Upper lobe of right lung (tissue), 1 donor: ENCODE measurements around the gene LMOD2. TPM values are rescaled to one million over a fixed set of nuclear protein-coding genes. Genes with fewer than 3 reads are reported as not detected.
"Not testable (repeated sequence)": the region's sequence is repeated elsewhere in the genome, so short reads cannot be mapped to it uniquely, and the experiment has no call there.

ENCODE experiments used
- ATAC-seq: fragments of 200-7000 bp; cut with Tn5 transposase; one replicate; pipeline ENCODE4 v1.9.1; 2020; ENCODE audit warnings: mild to moderate bottlenecking, moderate library complexity
- DNase-seq: peaks from one replicate; pipeline ENCODE4 v3.0.0-alpha.2; 2020
- H3K27ac ChIP-seq: fragments of 200-600 bp; one replicate; pipeline ENCODE4 v1.8.0; 2022
- H3K27me3 ChIP-seq: fragments of 200-600 bp; one replicate; pipeline ENCODE4 v1.8.0; 2022; ENCODE audit warnings: mild to moderate bottlenecking
- H3K36me3 ChIP-seq: fragments of 200-600 bp; one replicate; pipeline ENCODE4 v1.8.0; 2022
- H3K4me1 ChIP-seq: fragments of 200-600 bp; one replicate; pipeline ENCODE4 v1.8.0; 2022
- H3K4me3 ChIP-seq: fragments of 200-600 bp; one replicate; pipeline ENCODE4 v1.8.0; 2022; ENCODE audit warnings: mild to moderate bottlenecking
- H3K9me3 ChIP-seq: fragments of 200-600 bp; one replicate; pipeline ENCODE4 v1.8.0; 2022
- intact Hi-C: fragments of 100-400 bp; cut with DNase I; formaldehyde crosslinking; loops from one replicate; pipeline ENCODE4 v1.11.0; 2022
- total RNA-seq: library from RNA; stranded (reverse); fragmentation: NEBNext Ultra II Directional; extraction: Animal tissue kit (Norgen Biotek cat#: 25700); gene quantifications from one replicate; pipeline ENCODE4 v1.2.1, GENCODE V29; 2021
- TF ChIP-seq, protein P1 (sequence below): fragments of 200-600 bp; IDR thresholded peaks from one replicate; pipeline ENCODE4 v1.8.0; 2022; ENCODE audit warnings: antibody characterized with exemption
- donor health status: DM: no; HTN: yes; CAD: no; lungs with severe emphysema.

Gene LMOD2
- total RNA-seq, 1 donor from 2014 or later = 0.17 TPM

DNA sequence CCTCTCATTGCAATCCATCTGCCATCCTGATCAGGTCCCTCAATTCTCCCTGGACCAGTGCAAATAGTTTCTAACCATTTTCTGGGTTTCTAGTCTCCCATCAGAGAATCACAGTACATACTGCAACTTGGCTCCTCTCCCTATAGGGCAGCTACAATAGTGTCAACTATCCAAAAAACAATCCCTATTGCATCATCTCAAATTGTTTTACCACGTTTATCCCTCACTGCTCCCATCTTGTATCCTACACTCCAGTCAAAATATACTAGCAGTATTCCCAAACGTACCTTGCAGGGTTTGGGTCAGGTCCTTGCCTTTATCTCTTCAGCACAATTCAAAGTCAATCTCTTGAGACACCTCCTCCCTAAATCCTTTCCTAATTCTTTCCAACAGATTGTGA lies 30.4 kb upstream of the LMOD2 start:
- no peaks in the 10 kb centered on the region for H3K9me3 ChIP-seq
- H3K4me1 ChIP-seq = no peaks in the 10 kb centered on the region
- TF ChIP-seq, protein P1, sequence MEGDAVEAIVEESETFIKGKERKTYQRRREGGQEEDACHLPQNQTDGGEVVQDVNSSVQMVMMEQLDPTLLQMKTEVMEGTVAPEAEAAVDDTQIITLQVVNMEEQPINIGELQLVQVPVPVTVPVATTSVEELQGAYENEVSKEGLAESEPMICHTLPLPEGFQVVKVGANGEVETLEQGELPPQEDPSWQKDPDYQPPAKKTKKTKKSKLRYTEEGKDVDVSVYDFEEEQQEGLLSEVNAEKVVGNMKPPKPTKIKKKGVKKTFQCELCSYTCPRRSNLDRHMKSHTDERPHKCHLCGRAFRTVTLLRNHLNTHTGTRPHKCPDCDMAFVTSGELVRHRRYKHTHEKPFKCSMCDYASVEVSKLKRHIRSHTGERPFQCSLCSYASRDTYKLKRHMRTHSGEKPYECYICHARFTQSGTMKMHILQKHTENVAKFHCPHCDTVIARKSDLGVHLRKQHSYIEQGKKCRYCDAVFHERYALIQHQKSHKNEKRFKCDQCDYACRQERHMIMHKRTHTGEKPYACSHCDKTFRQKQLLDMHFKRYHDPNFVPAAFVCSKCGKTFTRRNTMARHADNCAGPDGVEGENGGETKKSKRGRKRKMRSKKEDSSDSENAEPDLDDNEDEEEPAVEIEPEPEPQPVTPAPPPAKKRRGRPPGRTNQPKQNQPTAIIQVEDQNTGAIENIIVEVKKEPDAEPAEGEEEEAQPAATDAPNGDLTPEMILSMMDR = no peak
- ATAC-seq (no peak), DNase-seq (no peak)
- no peak overlapping the region for H3K4me3 ChIP-seq
- no peak overlapping the region for H3K27ac ChIP-seq
- intact Hi-C loops = no loop called here
- H3K36me3 ChIP-seq = no peaks in the 10 kb centered on the region
- no peaks in the 10 kb centered on the region for H3K27me3 ChIP-seq

- no peaks in the 10 kb centered on the region for H3K36me3 ChIP-seq
- no peak overlapping the region for H3K4me3 ChIP-seq
- H3K4me1 ChIP-seq = no peaks in the 10 kb centered on the region
- H3K27me3 ChIP-seq = no peaks in the 10 kb centered on the region
- no peak overlapping the region for H3K27ac ChIP-seq
- intact Hi-C loops = no loop called here
- no peaks in the 10 kb centered on the region for H3K9me3 ChIP-seq
- DNase-seq (no peak), ATAC-seq (no peak)
- TF ChIP-seq, protein P1 = no peak
Observed at GRCh38 chr7:123627851-123628250, 27.8 kb upstream of the LMOD2 start.

DNA sequence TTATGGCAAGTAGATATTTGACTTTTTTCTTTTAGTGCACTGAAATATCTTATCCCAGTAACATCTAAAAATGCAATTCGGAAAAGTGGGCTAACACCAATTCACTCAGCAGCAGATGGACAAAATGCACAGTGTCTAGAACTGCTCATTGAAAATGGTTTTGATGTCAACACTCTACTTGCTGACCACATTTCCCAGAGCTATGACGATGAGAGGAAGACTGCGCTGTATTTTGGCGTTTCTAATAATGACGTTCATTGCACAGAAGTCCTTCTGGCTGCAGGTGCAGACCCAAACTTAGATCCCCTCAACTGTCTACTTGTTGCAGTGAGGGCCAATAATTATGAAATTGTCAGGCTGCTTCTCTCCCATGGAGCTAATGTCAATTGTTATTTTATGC lies 26.8 kb upstream of the LMOD2 start:
- Histone ChIP-seq H3K36me3 (no peaks in the 10 kb centered on the region), H3K27ac (no peak overlapping the region), H3K4me1 (no peaks in the 10 kb centered on the region), H3K9me3 (no peaks in the 10 kb centered on the region), H3K4me3 (no peak overlapping the region), H3K27me3 (no peaks in the 10 kb centered on the region)
- DNase-seq (no peak), ATAC-seq (no peak)
- TF ChIP-seq, protein P1 = no peak
- intact Hi-C loops = no loop called here

DNA sequence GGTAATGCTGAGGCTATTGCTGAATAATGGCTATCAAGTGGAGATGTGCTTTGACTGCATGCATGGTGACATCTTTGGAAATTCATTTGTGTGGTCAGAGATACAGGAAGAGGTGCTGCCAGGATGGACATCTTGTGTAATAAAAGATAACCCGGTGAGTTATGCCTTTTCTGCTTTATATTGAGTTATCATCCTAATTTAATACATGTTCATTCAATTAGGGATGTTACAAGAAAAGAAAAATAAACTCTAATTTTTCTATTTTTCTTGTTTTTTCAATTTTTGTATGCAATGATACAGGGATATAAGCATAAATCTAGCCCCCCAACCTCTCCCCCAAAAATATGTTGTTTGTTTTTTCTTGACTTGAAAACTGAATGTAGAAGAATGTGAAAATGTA lies 26.4 kb upstream of the LMOD2 start:
- DNase-seq (no peak), ATAC-seq (no peak)
- H3K4me3 ChIP-seq = no peak overlapping the region
- TF ChIP-seq, protein P1 = no peak
- H3K9me3 ChIP-seq = no peaks in the 10 kb centered on the region
- no peaks in the 10 kb centered on the region for H3K4me1 ChIP-seq
- no peaks in the 10 kb centered on the region for H3K36me3 ChIP-seq
- no peaks in the 10 kb centered on the region for H3K27me3 ChIP-seq
- intact Hi-C loops = no loop called here
- H3K27ac ChIP-seq = no peak overlapping the region

DNA sequence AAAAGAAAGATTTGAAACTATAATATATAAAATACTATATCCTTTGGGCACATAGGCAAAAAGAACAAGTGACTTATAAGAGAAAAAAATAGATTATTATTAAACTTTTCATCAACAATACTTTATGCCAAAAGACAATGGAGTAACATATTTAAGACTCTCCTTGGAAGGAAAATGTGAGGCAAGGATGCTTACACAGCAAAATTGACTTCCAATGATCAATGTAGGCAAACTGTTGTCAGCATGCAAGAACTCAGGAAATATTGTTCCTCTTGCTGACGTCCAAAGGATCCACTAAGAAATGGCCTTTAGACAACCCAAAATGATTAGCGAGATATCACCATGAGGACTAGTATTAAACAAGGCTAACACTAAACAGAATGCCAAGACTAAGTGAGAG lies 22.9 kb upstream of the LMOD2 start:
- no peaks in the 10 kb centered on the region for H3K9me3 ChIP-seq
- no peaks in the 10 kb centered on the region for H3K4me1 ChIP-seq
- H3K36me3 ChIP-seq = no peaks in the 10 kb centered on the region
- no peak for DNase-seq
- intact Hi-C loops = loop anchor here (10.0 kb wide), 1 partner anchor 232 kb away; no protein-coding TSS in a partner anchor
- H3K27me3 ChIP-seq = no peaks in the 10 kb centered on the region
- TF ChIP-seq, protein P1 = no peak
- ATAC-seq = no peak
- no peak overlapping the region for H3K27ac ChIP-seq
- H3K4me3 ChIP-seq = no peak overlapping the region

DNA sequence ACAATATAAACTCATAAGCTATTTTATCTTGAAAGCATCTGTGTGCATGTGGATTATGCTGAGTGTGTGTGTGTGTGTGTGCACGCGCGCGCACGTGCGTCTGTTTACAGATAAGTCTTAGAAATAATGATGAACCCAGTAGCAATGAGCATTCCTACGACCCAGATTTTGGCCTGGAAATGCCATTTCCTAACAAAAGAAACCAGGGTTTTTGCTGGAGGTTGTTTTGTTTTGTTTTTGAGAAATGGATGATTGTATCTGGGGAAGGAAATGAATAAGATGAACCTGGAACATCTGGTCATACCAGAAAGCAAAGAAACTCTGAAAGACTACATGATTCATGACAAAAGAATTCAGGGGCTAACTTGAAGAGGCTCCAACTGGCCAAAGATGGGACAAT lies 22.1 kb upstream of the LMOD2 start:
- ATAC-seq (no peak), DNase-seq (no peak)
- Histone ChIP-seq H3K27ac (no peak overlapping the region), H3K4me1 (no peaks in the 10 kb centered on the region), H3K27me3 (no peaks in the 10 kb centered on the region), H3K4me3 (no peak overlapping the region), H3K36me3 (no peaks in the 10 kb centered on the region), H3K9me3 (no peaks in the 10 kb centered on the region)
- intact Hi-C loops = loop anchor here (10.0 kb wide), 1 partner anchor 231 kb away; no protein-coding TSS in a partner anchor
- TF ChIP-seq, protein P1 = no peak

DNA sequence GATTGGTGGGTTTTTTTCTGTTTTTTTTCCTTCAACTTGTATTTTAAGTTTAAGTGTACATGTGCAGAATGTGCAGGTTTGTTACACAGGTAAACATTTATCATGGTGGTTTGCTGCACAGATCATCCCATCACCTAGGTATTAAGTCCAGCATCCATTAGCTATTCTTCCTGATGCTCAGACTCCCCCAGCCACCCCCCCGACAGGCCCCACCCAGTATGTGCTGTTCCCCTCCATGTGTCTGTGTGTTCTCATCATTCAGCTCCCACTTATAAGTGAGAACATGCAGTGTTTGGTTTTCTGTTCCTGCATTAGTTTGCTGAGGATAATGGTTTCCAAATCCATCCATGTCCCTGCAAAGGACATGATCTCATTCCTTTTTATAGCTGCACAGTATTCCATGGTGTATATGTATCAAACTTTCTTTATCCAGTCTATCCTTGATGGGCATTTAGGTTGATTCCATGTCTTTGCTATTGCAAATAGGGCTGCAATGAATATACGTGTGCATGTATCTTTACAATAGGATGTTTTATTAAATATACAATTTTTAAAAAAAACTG lies 21.6 kb upstream of the LMOD2 start:
- H3K4me1 ChIP-seq, H3K27me3 ChIP-seq, DNase-seq, H3K36me3 ChIP-seq, H3K4me3 ChIP-seq, H3K27ac ChIP-seq, H3K9me3 ChIP-seq, ATAC-seq: not testable (repeated sequence)
- intact Hi-C loops = loop anchor here (10.0 kb wide), 1 partner anchor 231 kb away; no protein-coding TSS in a partner anchor
